Measurements from ENCODE around the gene HRH1.
"Not testable (repeated sequence)": the region's sequence is repeated elsewhere in the genome, so short reads cannot be mapped to it uniquely, and the experiment has no call there.

DNA sequence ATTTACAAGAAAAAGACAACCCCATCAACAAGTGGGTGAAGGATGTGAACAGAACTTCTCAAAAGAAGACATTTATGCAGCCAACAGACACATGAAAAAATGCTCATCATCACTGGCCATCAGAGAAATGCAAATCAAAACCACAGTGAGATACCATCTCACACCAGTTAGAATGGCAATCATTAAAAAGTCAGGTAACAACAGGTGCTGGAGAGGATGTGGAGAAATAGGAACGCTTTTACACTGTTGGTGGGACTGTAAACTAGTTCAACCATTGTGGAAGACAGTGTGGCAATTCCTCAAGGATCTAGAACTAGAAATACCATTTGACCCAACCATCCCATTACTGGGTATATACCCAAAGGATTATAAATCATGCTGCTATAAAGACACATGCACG lies 41.0 kb upstream of the HRH1 start:
- TF ChIP-seq, protein P1, sequence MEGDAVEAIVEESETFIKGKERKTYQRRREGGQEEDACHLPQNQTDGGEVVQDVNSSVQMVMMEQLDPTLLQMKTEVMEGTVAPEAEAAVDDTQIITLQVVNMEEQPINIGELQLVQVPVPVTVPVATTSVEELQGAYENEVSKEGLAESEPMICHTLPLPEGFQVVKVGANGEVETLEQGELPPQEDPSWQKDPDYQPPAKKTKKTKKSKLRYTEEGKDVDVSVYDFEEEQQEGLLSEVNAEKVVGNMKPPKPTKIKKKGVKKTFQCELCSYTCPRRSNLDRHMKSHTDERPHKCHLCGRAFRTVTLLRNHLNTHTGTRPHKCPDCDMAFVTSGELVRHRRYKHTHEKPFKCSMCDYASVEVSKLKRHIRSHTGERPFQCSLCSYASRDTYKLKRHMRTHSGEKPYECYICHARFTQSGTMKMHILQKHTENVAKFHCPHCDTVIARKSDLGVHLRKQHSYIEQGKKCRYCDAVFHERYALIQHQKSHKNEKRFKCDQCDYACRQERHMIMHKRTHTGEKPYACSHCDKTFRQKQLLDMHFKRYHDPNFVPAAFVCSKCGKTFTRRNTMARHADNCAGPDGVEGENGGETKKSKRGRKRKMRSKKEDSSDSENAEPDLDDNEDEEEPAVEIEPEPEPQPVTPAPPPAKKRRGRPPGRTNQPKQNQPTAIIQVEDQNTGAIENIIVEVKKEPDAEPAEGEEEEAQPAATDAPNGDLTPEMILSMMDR (IDR thresholded peaks at IDR 0.05; ENCODE audit: low read length) = not testable (repeated sequence)
- not testable (repeated sequence) for TF ChIP-seq EZH2 (optimal IDR thresholded peaks at IDR 0.05; ENCODE audit: low read depth, low read length)

Data from MM.1S (cell line).